GM23338 (cell line): ENCODE data around the gene HLCS.

ENCODE experiments used
- CREB1 ChIP-seq: fragments of 250-450 bp; sonication (Bioruptor Pico); IDR thresholded peaks from 2 replicates; pipeline ENCODE4 v1.5.0; 2020; ENCODE audit warnings: low read depth, mild to moderate bottlenecking, moderate library complexity
- CTCF ChIP-seq, 2 experiments: fragments of 200-600 bp in 1 of 2; sonication (generic) in 1 of 2; conservative IDR thresholded peaks; 2 replicates each; pipeline versions ENCODE4 v1.5.1 to v1.6.1; 2016 to 2017; ENCODE audit warnings: antibody characterized with exemption in 2 of 2, low read depth in 2 of 2, mild to moderate bottlenecking in 2 of 2, moderate library complexity in 1 of 2
- ETS1 ChIP-seq: IDR thresholded peaks from 2 replicates; pipeline ENCODE4 v1.6.1; 2016; ENCODE audit warnings: antibody characterized with exemption
- EZH2 ChIP-seq: fragments of 200-600 bp; sonication (generic); IDR thresholded peaks from one replicate; pipeline ENCODE4 v1.8.0; 2017; ENCODE audit warnings: antibody characterized with exemption, mild to moderate bottlenecking, low read depth; ENCODE audit not compliant: unreplicated experiment
- EZH2phosphoT487 ChIP-seq: fragments of 200-600 bp; sonication (generic); IDR thresholded peaks from one replicate; pipeline ENCODE4 v1.8.1; 2018; ENCODE audit warnings: antibody characterized with exemption; ENCODE audit not compliant: unreplicated experiment
- JUNB ChIP-seq: IDR thresholded peaks from one replicate; pipeline ENCODE4 v1.6.1; 2016; ENCODE audit warnings: antibody characterized with exemption; ENCODE audit not compliant: unreplicated experiment
- NANOG ChIP-seq: IDR thresholded peaks from 2 replicates; pipeline ENCODE4 v1.6.1; 2016; ENCODE audit warnings: antibody characterized with exemption, borderline replicate concordance
- POLR2AphosphoS5 ChIP-seq: IDR thresholded peaks from 2 replicates; pipeline ENCODE4 v1.6.1; 2016; ENCODE audit warnings: antibody characterized with exemption, low read depth
- REST ChIP-seq: IDR thresholded peaks from one replicate; pipeline ENCODE4 v1.6.1; 2018; ENCODE audit warnings: antibody characterized with exemption; ENCODE audit not compliant: unreplicated experiment
- STAT1 ChIP-seq: IDR thresholded peaks from one replicate; pipeline ENCODE4 v1.6.1; 2016; ENCODE audit warnings: antibody characterized with exemption; ENCODE audit not compliant: unreplicated experiment
- ZNF114 ChIP-seq: fragments of 250-450 bp; sonication (Bioruptor Pico); IDR thresholded peaks from 2 replicates; pipeline ENCODE4 v1.5.0; 2020; ENCODE audit warnings: mild to moderate bottlenecking, moderate library complexity
- ZNF331 ChIP-seq: fragments of 250-450 bp; sonication (Bioruptor Pico); IDR thresholded peaks from 2 replicates; pipeline ENCODE4 v1.5.0; 2020; ENCODE audit warnings: low read depth, mild to moderate bottlenecking, moderate library complexity
- ZNF462 ChIP-seq: fragments of 250-450 bp; sonication (Bioruptor Pico); IDR thresholded peaks from 2 replicates; pipeline ENCODE4 v1.5.0; 2020; ENCODE audit warnings: mild to moderate bottlenecking, moderate library complexity

- no peak for TF ChIP-seq CTCF (conservative IDR thresholded peaks at IDR 0.05; ENCODE audit: low read depth in 2 of 2)
- TF ChIP-seq POLR2AphosphoS5: no peak
- no peak for TF ChIP-seq EZH2phosphoT487
- TF ChIP-seq EZH2: no peak
- TF ChIP-seq ETS1: no peak
- no peak for TF ChIP-seq CREB1 (CRISPR knock-in tag)
- no peak for TF ChIP-seq NANOG
- TF ChIP-seq JUNB: no peak
- TF ChIP-seq REST: no peak
- no peak for TF ChIP-seq ZNF114 (CRISPR knock-in tag)
- TF ChIP-seq ZNF331 (CRISPR knock-in tag): no peak
- TF ChIP-seq STAT1: no peak
- TF ChIP-seq ZNF462 (CRISPR knock-in tag): no peak
These were observed 4.2 kb downstream of the HLCS start for GRCh38 chr21:36962098-36962780.
